HG03342 (cell line): Measurements from ENCODE around the gene MAP2K1.
A peak's percentile ranks its signal among the peaks of the same experiment; 100 is the strongest.
"Not testable (repeated sequence)": the region's sequence is repeated elsewhere in the genome, so short reads cannot be mapped to it uniquely, and the experiment has no call there.

ENCODE experiments used
- ATAC-seq: cut with Tn5 transposase; IDR thresholded peaks from one replicate; pipeline ENCODE4 v1.9.1; 2021; ENCODE audit warnings: mild to moderate bottlenecking, moderate library complexity; ENCODE audit not compliant: unreplicated experiment

The MAP2K1 gene

DNA sequence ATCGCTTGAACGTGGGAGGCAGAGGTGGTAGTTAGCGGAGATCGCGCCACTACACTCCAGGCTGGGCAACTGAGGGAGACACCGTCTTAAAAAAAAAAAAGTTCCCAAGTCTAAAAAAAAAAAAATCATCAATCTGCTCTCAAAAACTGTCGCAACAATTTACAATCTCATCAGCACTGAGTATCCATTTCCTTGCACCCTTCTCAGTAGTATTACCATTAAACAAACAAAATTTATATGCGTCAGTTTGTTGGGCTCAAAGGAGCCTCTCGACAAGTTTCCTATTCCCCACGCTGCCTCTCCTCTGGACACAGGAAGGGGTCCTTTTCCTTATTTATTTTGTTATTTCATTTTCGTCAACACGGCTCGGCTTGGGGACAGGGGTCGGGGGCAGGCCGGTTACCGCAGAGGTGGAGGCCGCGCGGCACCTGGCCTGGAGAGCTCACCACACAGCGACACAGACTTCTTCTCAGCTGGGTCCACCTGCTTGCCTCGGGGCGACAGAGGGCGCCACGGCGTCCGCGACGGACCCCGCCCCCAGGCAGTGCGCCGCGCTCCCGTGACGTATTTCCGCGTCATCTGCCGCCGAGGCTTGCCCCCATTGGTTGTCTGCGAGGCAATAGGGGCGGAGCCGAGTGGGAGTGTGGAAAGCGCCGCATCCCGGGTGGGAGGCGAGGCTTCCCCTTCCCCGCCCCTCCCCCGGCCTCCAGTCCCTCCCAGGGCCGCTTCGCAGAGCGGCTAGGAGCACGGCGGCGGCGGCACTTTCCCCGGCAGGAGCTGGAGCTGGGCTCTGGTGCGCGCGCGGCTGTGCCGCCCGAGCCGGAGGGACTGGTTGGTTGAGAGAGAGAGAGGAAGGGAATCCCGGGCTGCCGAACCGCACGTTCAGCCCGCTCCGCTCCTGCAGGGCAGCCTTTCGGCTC, at the start of gene MAP2K1:
MAP2K1 (plus strand) TSS at position 709 of the 920 bp plus-strand sequence. CDS start 436 bp downstream, outside the sequence.
- ATAC-seq: peak; percentile 84

DNA sequence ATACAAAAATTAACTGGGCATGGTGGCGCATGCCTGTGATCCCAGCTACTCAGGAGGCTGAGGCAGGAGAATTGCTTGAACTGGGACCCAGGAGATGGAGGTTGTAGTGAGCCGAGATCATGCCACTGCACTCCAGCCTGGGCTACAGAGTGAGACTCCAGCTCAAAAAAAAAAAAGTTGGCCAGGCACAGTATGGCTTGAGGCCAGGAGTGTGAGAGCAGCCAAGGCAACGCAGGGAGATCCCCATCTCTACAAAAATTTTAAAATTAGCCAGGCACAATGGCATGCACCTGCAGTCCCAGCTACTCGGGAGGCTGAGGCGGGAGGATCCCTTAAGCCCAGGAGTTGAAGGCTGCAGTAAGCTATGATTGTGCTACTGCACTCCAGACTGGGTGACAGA, 38.2 kb upstream of the MAP2K1 start:
- not testable (repeated sequence) for ATAC-seq

DNA sequence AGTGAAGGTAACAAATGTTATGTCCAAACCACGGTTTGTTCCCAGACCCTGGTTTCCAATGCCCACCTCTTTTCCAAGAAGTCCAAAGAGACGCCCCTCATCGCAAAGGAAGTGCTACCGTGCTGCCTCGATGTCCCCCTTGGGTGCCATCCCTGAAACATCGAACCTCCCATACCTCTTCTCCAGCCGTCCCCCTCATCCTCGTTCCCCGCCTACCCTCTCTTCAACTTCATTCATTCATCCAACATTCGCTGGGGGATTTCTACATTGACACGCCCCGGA, 30.7 kb upstream of the MAP2K1 start:
- ATAC-seq: no peak

DNA sequence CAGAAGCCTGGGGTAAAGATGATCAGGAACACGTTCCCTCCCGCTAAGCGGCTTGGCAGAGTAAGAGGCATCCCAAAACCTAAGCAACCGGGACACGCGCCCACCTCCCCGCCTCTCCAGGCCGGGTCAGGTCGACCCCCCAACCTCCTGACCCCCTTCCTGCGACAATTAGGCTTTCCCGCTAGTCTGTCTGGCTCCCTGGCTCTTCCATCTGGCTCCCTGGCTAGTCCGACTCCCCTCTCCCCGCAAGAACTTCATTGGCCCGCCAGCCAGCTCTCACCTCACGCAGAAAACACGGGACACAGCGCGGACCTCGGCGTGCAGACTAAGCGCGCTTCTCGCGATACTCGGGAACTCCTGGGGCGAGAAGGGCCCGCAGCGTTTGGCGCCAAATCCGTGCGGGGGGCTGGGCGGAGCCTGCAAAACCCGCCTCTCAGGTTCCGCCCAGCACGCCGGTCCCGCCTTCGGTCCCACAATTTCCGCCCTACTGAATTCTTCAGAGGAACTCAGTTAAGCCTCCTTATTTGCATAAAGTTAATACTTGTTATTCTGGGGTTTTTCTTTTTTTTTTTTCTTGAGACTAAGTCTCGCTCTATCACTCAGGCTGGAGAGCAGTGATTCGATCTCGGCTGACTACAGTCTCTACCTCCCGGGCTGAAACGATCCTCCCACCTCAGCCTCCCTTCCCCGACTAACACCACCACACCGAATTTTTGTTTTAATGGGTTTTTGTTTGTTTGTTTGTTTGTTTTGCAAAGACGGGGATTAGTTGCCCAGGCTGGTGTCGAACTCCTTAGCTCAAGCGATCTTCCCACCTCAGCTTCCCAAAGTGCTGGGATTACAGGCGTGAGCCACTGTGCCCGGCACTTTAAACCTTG, 30.1 kb upstream of the MAP2K1 start, which contains the start of gene TIPIN:
TIPIN (minus strand) TSS at position 327 of the 878 bp plus-strand sequence. CDS start 3,738 bp downstream, outside the sequence.
- peak; percentile 86 for ATAC-seq

DNA sequence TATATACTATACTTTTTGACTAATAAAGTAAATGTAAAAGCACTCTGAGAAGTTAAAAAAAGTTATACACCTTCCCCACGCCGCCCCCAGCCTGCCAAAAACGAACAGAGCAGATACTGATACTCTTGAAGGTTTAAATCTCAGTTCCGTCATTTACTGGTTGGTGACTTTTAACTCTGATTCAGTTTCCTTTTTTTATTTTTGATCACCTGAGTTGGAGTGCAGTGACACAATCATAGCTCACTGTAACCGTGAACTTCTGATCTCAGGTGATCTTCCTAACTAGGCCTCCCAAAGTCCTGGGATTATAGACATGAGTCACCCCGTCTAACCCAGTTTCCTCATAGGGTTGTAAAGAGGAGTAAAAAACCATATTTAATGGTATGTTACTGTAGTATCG, 27.0 kb upstream of the MAP2K1 start:
- ATAC-seq: no peak

DNA sequence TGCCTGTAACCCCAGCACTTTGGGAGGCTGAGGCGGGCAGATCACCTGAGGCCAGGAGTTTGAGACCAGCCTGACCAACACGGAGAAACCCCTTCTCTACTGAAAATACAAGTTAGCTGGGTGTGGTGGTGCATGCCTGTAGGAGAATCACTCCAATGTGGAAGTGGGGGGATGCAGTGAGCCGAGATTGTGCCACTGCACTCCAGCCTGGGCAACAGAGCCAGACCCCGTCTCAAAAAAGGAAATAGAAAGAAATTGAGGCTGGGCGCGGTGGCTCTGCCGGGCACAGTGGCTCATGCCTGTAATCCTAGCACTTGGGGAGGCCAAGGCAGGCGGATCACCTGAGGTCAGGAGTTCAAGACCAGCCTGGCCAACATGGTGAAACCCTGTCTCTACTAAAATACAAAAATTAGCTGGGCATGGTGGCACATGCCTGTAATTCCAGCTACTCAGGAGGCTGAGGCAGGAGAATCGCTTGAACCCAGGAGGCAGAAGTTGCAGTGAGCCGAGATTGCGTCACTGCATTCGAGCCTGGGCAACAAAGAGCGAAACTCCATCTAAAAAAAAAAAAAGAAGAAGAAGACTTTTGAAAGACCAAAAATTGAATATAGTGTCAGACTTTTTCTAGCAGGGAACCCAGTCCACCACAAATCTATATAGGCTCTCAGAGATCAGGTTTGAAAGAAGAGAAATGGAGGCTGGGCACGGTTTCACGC, 24.8 kb upstream of the MAP2K1 start:
- ATAC-seq: not testable (repeated sequence)

DNA sequence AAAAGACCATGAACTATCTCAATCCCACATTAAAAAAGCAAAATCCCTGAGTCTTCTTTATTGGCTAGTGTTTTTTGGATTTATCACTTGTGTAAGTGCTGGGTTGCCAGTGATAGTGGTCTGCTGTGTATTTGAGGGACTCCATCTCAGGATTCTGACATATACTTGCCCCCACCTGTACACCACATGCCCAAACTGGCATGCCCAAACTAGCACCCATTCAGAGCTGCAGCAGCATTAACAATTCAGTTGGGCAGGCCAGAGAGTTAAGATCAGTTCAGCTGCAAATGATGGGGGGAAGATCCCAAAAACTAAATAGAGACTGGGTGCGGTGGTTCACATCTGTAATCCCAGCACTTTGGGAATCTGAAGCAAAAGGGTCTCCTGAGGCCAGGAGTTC, 23.9 kb upstream of the MAP2K1 start:
- ATAC-seq: no peak

DNA sequence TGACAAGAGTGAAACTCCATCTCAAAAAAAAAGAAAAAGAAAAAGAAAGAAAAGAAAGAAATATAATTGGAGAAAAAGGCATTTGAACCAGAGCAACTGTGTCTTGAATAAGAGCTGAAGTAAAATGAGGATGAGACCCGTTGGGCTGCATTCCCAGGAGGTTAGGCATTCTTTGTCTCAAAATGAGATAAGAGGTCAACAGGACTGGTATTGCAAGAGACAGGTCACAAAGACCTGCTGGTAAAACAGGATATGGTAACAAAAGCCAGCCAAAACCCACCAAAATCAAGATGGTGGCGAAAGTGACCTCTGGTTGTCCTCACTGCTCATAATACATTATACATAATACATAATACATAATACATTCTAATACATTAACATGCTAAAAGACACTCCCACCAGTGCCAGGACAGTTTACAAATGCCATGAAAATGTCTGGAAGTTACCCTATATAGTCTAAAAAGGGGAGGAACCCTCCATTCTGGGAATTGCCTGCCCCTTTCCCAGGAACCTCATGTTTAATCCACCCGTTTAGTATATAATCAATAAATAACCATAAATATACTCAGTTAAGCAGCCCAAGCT, 21.7 kb upstream of the MAP2K1 start:
- no peak for ATAC-seq

DNA sequence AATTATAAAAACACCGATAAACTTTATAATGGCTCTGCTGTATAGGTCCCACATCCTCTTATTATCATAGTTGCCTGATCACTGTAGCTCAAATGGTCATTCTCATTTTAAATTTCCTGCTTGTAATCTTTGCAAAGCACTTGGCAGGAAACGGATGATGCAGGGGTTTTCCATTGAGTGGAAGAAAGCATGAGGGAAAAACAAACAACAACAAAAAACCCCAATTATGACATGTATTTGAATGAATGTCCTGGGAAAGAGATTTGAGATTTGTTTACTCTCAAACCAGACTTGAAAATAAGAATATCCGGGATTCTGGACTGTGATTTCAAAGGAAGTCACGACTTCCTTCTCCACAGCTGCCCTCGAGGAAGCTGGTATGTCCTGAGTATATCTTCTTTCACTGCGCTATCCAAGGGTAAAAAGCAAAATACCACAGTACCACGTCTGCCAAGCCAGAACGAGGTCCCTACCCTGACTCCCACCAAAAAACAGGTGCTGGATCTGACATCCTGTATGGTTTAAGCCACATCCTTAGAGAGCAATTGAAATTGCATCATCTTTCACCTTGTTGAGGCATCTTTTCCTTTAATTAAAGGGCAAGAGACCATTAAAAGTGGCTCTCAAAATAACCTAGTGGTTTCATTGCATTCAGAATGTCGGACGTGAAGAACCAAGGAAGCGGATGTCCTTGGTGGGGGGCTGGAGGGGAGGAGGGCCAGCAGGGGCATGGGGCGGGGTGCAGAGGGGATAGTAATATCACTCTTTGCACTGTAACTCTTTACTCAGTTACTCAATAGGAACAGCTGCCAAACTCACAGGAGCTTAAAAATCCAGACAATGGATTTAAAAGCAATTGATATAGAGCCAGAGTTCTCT, 16.7 kb upstream of the MAP2K1 start:
- no peak for ATAC-seq

DNA sequence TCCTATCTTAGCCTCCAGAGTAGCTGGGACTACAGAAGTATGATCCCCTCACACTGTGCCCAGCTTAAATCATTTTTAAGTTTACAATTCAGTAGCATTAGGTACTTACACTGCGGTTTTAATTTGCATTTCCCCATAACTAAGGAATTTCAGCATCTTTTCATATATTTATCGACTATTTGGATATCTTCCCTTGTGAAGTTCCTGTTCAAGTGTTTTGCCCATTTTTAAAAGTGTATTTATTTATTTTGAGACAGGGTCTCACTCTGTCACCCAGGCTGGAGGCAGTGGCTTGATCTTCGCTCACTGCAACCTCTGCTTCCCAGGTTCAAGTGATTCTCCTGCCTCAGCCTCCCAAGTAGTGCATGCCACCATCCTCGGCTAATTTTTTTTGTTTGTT, 12.5 kb upstream of the MAP2K1 start:
- ATAC-seq: no peak

DNA sequence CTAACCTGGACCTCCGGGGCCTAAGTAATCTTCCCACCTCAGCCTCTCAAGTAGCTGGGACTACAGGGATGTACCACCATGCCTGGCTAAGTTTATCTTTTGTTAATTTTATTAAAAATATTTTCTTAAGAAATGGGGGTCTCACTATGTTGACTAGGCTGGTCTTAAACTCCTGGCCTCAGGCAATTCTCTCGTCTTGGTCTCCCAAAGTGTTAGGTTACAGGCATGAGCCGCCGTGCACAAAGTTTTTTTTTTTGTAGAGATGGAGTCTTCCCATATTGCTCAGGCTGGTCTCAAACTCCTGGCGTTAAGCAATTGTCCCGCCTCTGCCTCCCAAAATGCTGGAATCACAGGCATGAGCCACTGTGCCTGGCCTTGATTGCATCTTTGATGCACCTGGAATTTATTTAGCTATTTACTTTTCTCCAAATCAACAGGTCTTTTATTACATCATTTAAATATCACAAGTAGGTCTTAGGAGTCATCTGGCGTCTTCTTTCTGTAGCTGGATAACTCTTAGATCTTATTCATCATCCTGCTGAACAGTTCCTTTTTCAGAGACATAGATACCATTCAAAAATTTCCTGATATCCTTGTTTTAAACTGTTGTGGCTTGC, 7.8 kb upstream of the MAP2K1 start:
- no peak for ATAC-seq

DNA sequence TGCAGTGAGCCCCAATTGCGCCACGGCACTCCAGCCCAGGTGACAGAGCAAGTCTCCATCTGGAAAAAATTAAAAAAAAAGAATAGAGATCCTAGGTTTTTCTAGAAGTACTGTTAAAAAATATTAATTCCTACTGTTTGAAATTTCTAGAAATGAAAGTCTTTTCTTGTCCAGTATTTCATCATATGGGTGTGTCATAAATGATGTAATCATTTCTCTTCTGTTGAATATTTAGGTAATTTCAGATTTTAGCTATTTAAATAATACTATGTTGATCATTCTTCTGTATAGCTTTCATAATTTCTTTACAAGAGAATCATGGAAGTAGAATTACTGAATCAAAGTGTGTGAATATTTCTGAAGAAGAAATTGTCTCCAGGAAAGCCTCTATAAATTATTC, 5.3 kb upstream of the MAP2K1 start:
- not testable (repeated sequence) for ATAC-seq

DNA sequence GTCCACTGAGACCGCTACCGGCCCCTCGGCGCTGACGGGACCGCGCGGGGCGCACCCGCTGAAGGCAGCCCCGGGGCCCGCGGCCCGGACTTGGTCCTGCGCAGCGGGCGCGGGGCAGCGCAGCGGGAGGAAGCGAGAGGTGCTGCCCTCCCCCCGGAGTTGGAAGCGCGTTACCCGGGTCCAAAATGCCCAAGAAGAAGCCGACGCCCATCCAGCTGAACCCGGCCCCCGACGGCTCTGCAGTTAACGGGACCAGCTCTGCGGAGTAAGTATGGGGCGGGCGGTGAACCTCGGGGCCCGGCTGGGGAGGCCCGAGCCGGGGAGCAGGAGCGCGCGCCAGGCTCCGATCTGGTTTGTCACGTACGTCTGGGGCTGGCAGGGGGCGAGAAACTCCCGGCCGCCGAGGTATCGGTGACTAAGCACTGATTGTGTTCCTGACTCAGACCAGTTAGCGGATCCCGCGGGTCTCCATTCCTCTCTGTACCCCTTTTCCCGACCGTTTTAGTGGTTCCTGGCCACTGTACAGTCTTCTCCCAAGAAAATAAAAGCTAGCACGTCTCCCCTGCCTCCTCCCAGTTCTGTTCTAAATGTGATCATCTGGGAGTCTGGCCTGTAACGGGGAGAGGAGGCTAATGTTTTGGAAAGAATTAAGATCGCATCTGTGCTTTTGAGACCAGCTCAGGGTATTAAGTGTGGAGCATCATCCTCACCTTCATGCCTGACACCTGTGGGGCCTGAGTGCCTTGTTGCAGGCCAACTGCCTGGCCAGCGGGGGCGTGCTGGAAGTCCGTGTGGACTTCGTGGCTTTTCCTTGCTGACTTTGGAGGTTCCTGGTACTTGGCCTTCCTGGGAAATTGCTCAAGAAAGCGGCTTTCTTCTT, 691 bp downstream of the MAP2K1 start:
- ATAC-seq: peak; percentile 20

DNA sequence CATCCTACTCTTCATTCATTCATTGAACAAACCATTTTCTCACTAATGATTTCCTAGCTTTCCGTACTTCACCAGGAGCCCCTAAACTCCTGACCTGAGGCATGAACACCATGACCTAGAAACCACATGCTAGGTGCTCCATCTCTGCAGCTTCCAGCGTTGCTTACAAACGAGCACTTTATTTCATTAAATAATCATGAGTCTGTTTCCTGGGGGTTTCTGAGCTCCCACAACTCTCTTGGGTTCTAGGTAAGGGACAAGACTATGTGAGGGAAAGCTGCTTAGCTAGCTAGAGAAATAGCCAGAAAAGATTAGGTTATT, 1.3 kb downstream of the MAP2K1 start:
- no peak for ATAC-seq

DNA sequence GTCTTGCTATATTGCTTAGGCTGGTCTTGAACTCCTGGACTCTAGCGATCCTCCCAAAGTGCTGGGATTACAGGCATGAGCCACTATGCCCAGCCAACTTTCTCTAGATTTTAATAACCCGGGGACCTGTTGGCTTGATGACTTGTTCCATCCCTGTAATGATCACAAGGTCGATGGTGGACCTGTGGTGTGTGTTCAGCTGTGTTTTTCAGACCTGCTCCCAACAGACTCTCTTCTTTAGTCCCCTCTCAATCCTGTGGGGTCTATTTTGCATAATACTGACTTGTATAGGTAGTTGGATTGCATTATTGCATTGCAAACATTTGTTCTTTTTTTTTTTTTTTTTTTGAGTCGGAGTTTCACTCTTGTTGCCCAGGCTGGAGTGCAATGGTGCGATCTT, 1.9 kb downstream of the MAP2K1 start:
- ATAC-seq: no peak

DNA sequence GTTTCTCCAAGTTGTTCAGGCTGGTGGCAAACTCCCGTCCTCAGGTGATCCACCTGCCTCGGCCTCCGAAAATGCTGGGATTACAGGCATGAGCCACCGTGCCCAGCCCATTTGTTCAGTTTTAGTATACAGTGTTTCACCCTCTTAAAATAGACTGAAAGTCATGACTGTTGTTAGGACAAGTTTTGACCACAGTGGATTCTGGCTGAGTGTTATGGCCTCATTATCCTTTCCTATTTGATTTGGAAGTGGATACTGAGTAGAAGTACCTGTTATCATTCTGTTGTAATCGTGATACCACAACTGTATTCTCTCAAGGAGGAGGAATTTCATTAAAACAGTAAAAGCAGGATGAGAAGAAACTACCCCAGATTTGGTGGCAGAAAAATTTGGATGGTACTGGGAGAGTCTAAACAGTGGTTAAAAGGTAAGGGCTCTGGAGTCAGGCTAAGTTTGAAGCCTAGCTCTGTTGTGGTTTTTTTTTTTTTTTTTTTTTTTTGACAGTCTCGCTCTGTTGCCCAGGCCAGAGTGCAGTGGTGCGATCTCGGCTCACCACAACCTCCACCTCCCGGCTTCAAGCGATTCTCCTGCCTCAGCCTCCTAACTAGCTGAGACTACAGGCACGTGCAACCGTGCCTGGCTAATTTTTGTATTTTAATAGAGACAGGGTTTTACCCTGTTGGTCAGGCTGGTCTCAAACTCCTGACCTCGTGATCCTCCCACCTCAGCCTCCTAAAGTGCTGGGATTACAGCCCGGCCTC, 2.6 kb downstream of the MAP2K1 start:
- ATAC-seq: no peak

DNA sequence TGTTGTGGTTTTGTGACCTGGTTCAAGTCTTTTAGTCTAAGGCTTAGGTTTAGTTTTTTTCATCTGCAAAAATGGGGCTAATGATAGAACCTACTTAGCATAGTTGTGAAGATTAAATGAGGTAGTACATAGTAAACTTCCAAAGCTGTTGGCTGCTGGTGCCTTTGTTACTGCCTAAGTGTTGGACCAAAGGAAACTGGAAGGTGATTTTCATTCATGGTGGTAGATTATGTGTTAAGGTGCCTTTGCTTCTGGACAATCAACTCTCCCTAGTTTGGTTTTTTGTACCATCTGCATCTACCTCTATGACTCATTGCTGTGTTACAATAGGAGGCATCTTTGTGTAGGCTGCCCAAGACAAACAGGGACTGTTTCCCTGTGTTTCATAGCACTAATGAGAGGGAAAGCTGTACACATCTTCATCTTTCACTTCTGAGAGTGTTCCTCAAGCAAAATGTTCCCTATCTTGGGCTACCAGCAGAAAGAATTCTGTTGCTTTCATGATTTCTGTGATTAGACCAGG, 3.2 kb downstream of the MAP2K1 start:
- ATAC-seq: no peak

DNA sequence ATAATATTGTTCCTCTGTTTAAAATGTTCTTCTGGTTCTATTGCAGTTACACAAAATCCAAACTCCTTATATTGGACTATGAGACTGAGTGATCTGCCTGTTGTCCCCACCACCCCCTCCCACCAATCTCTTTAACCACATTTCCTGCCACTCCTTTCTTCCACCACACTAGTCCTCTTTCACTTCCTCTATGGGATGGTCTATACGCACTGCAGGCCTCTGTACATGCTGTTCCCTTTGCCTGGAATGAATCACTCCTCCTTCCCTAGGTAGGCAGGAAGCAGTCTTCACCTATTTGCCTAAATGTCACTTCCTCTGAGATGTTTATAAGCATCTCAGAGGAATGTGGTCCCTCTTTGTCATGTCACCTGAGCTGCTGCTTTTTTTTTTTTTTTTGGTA, 4.0 kb downstream of the MAP2K1 start:
- ATAC-seq: no peak
